Nephron progenitor cell (in vitro differentiated cells): ENCODE measurements around the gene PLEKHB2.

Experiments used
- DNase-seq: peaks from one replicate; pipeline ENCODE4 v3.0.0; 2021
- H3K27ac Mint-ChIP-seq: 2 replicates; pipeline ENCODE4 v1.8.0; 2021; ENCODE audit warnings: mild to moderate bottlenecking, moderate library complexity, mixed read lengths
- H3K27me3 Mint-ChIP-seq: 2 replicates; pipeline ENCODE4 v1.8.0; 2021; ENCODE audit warnings: mild to moderate bottlenecking, low read depth, mixed read lengths; ENCODE audit not compliant: poor library complexity
- H3K36me3 Mint-ChIP-seq: 2 replicates; pipeline ENCODE4 v1.8.0; 2021; ENCODE audit warnings: low read depth, mixed read lengths
- H3K4me1 Mint-ChIP-seq: 2 replicates; pipeline ENCODE4 v1.8.0; 2021; ENCODE audit warnings: mixed read lengths
- H3K4me3 Mint-ChIP-seq: 2 replicates; pipeline ENCODE4 v1.8.0; 2021; ENCODE audit warnings: mild to moderate bottlenecking, moderate library complexity, mixed read lengths
- H3K9me3 Mint-ChIP-seq: 2 replicates; pipeline ENCODE4 v1.8.0; 2021; ENCODE audit warnings: mild to moderate bottlenecking, moderate library complexity, mixed read lengths
- CTCF ChIP-seq: fragments of 200-600 bp; sonication (generic); IDR thresholded peaks from 2 replicates; pipeline ENCODE4 v1.5.0; 2021; ENCODE audit warnings: antibody characterized with exemption

The PLEKHB2 gene

GRCh38 chr2:131127981-131128380, 22.8 kb downstream of the PLEKHB2 start:
- Mint-ChIP-seq H3K27ac (no peak overlapping the region), H3K9me3 (peaks cover 8% of the 10 kb centered on the region), H3K27me3 (no peaks in the 10 kb centered on the region), H3K4me3 (no peak overlapping the region), H3K4me1 (peaks cover 26% of the 10 kb centered on the region), H3K36me3 (peaks cover 82% of the 10 kb centered on the region)
- no peak for TF ChIP-seq CTCF
- DNase-seq = no peak

DNA sequence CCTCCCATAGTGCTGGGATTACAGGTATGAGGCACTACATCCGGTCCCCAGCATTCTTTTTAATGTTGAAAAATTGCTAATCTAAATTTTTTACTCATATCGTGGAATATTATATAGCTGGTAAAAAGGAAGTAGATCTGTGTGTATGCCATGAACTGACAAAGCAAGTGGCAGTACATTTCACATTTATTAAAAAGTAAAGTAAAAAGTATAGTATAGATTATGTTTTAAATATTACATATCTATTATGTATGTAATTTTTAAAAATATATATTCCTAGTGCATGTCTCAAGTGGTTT, 25.1 kb downstream of the PLEKHB2 start:
- H3K4me1 Mint-ChIP-seq = peaks cover 14% of the 10 kb centered on the region
- peaks cover 8% of the 10 kb centered on the region for H3K9me3 Mint-ChIP-seq
- DNase-seq = no peak
- H3K27ac Mint-ChIP-seq = no peak overlapping the region
- H3K4me3 Mint-ChIP-seq = no peak overlapping the region
- no peak for TF ChIP-seq CTCF
- H3K27me3 Mint-ChIP-seq = no peaks in the 10 kb centered on the region
- H3K36me3 Mint-ChIP-seq = peaks cover 87% of the 10 kb centered on the region

GRCh38 chr2:131132729-131133128, 27.6 kb downstream of the PLEKHB2 start:
- Mint-ChIP-seq H3K27ac (no peak overlapping the region), H3K27me3 (peaks cover 2% of the 10 kb centered on the region), H3K4me3 (no peak overlapping the region), H3K36me3 (peaks cover 88% of the 10 kb centered on the region), H3K4me1 (peaks cover 13% of the 10 kb centered on the region), H3K9me3 (peaks cover 8% of the 10 kb centered on the region)
- no peak for DNase-seq
- TF ChIP-seq CTCF = no peak

DNA sequence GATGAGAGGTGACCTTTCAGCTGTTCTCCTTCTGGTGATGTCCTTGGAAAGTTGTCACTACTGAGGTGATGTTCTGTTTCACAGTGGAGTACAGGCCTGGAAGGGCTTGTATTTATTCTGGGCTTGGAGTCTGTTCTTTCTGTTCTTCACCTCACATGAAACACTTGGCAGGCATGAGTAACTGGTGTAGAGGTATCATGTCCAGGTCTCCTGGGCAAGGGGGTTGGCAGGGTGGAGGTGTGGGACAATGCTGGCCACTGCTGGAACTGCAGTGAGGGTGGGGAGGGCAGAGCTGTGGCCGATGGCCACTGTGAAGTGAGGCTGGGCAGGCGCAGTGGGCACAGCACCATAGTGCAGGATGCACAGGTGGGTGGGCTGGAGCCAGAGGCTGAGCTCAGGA, 35.4 kb downstream of the PLEKHB2 start:
- H3K9me3 Mint-ChIP-seq = no peaks in the 10 kb centered on the region
- peaks cover 65% of the 10 kb centered on the region for H3K36me3 Mint-ChIP-seq
- H3K4me1 Mint-ChIP-seq = no peaks in the 10 kb centered on the region
- H3K4me3 Mint-ChIP-seq = no peak overlapping the region
- peaks cover 2% of the 10 kb centered on the region for H3K27me3 Mint-ChIP-seq
- H3K27ac Mint-ChIP-seq = no peak overlapping the region
- TF ChIP-seq CTCF = no peak
- DNase-seq = no peak

GRCh38 chr2:131142849-131143248, 37.7 kb downstream of the PLEKHB2 start:
- H3K36me3 Mint-ChIP-seq = peaks cover 48% of the 10 kb centered on the region

More at GRCh38 chr2:131142849-131143248, 37.7 kb downstream of the PLEKHB2 start:
- no peak for TF ChIP-seq CTCF
- H3K9me3 Mint-ChIP-seq = no peaks in the 10 kb centered on the region
- H3K4me3 Mint-ChIP-seq = no peak overlapping the region
- H3K27ac Mint-ChIP-seq = no peak overlapping the region
- no peak for DNase-seq
- H3K4me1 Mint-ChIP-seq = no peaks in the 10 kb centered on the region
- no peaks in the 10 kb centered on the region for H3K27me3 Mint-ChIP-seq
